CD4-positive, alpha-beta T cell (primary cell): ENCODE data around the gene RBBP6. TPM values are rescaled to one million over a fixed set of nuclear protein-coding genes. Genes with fewer than 3 reads are reported as not detected.
A peak's percentile ranks its signal among the peaks of the same experiment; 100 is the strongest.

Experiments
- ATAC-seq: fragments of 200-7000 bp; cut with Tn5 transposase; one replicate; pipeline ENCODE4 v1.10.0; 2022; ENCODE audit warnings: mild to moderate bottlenecking; ENCODE audit not compliant: poor library complexity
- CTCF ChIA-PET: fragments of 350-600 bp; sonication (Branson Sonifier 250); formaldehyde crosslinking; loops from one replicate; lab custom pipeline; 2021; ENCODE audit warnings: antibody characterized with exemption, inconsistent platforms; lab: Charles Lee
- POLR2A ChIA-PET: fragments of 350-600 bp; sonication (Branson Sonifier 250); formaldehyde crosslinking; loops from one replicate; lab custom pipeline; 2021; ENCODE audit warnings: antibody characterized with exemption, inconsistent platforms; lab: Charles Lee
- DNase-seq, 14 experiments: peaks; one replicate each; pipeline ENCODE4 v3.0.0-alpha.2; 2013 to 2020; ENCODE audit warnings: mixed read lengths in 2 of 14
- H3K27ac ChIP-seq, 2 donors: one replicate each; pipeline versions ENCODE4 v1.5.1 to v1.7.0; 2013; ENCODE audit warnings: low read length in 2 of 2, low read depth in 1 of 2, mild to moderate bottlenecking in 1 of 2
- H3K27me3 ChIP-seq, 2 experiments: 1 replicate in 1 of 2; 2 replicates in 1 of 2; pipeline versions ENCODE4 v1.6.1 to v1.7.0; 2013; ENCODE audit warnings: low read length in 2 of 2, control low read depth in 1 of 2, mild to moderate bottlenecking in 1 of 2, moderate library complexity in 1 of 2; ENCODE audit not compliant: insufficient read depth in 2 of 2, control insufficient read depth in 1 of 2
- H3K36me3 ChIP-seq: one replicate; pipeline ENCODE4 v1.6.1; 2013; ENCODE audit warnings: low read length, control low read depth; ENCODE audit not compliant: insufficient read depth
- H3K4me1 ChIP-seq: one replicate; pipeline ENCODE4 v1.6.1; 2013; ENCODE audit warnings: low read length, control low read depth; ENCODE audit not compliant: insufficient read depth
- H3K4me3 ChIP-seq: one replicate; pipeline ENCODE4 v1.5.1; 2013; ENCODE audit warnings: mild to moderate bottlenecking, low read length, moderate library complexity
- H3K9me3 ChIP-seq, 2 experiments: 1 replicate in 1 of 2; 2 replicates in 1 of 2; pipeline versions ENCODE4 v1.6.1 to v1.7.0; 2013; ENCODE audit warnings: low read length in 2 of 2, mild to moderate bottlenecking in 2 of 2, control low read depth in 1 of 2, moderate library complexity in 1 of 2; ENCODE audit not compliant: control insufficient read depth in 1 of 2, insufficient read depth in 1 of 2
- H3K27ac Mint-ChIP-seq: one replicate; pipeline ENCODE4 v1.8.0; 2020; ENCODE audit warnings: mixed read lengths
- H3K27me3 Mint-ChIP-seq: one replicate; pipeline ENCODE4 v1.8.0; 2021; ENCODE audit warnings: mixed read lengths
- H3K36me3 Mint-ChIP-seq: one replicate; pipeline ENCODE4 v1.8.0; 2021; ENCODE audit warnings: low read depth, mixed read lengths
- H3K4me1 Mint-ChIP-seq: one replicate; pipeline ENCODE4 v1.8.0; 2021; ENCODE audit warnings: low read depth, mixed read lengths
- H3K4me3 Mint-ChIP-seq: one replicate; pipeline ENCODE4 v1.8.0; 2020; ENCODE audit warnings: mild to moderate bottlenecking, mixed read lengths
- H3K9me3 Mint-ChIP-seq: one replicate; pipeline ENCODE4 v1.8.0; 2020; ENCODE audit warnings: mixed read lengths
- intact Hi-C, 2 experiments: fragments of 100-400 bp; cut with DNase I in 1 of 2; cut with micrococcal nuclease in 1 of 2; formaldehyde crosslinking; loops; one replicate each; pipeline versions ENCODE4 v1.15.1 to v1.9.0; 2023 to 2025; cut with DNase I, micrococcal nuclease
- total RNA-seq, 174 experiments: library from RNA in 2 of 174; stranded (reverse) in 2 of 174; gene quantifications; one replicate each; pipeline ENCODE4 v1.2.3 and lab custom pipeline; 2021 to 2026
- TF ChIP-seq, protein P1 (sequence below): fragments of 200-600 bp; IDR thresholded peaks from one replicate; pipeline ENCODE4 v1.8.0; 2022; ENCODE audit warnings: antibody characterized with exemption, mild to moderate bottlenecking

The RBBP6 gene
- total RNA-seq, 2 experiments from 2014 or later = 178 TPM

DNA sequence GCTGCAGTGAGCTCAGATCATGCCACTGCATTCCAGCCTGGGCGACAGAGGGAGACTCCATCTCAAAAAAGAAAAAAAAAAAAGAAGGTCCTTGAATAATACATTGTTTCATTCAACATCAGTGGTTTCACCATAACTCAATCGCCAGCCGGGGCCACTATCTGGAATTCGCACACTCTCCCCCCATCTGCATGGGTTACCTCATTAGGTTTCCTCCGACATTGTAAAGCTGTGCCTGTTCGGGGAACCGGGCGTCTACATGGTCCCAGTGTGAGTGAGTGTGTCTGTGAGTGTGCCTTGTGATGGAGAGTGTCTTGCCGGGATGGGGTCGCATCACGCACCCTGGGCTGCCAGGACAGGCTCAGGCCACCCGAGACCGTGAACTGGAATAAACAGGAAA, 16.6 kb upstream of the RBBP6 start:
- no peak for ATAC-seq

DNA sequence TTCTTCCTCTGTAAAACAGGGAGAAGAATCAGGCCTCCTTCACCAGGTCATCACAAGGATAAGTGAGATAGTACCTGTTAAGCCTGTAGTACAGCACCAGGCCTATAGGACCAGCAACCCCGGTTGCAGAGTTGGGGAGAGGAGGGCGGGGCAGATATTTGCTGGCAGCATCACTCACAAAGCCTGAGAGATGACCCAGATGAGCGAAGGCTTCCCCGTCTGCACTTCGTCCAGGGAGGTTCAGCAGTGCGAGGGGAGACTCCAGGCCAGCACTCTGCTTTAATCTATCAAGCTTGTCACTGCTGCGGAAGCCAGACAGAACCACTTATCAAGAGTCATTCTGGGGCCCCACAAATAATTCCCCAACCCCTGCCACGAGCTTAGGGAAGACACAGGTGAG, 15.8 kb upstream of the RBBP6 start:
- ChIA-PET POLR2A (no interaction called here), CTCF (interaction anchor here (0.9 kb wide), 1 partner anchor 183 kb away, joined by 3 read pairs; no protein-coding TSS in a partner anchor)
- no peaks in the 10 kb centered on the region for H3K36me3 ChIP-seq
- H3K4me1 Mint-ChIP-seq = no peaks in the 10 kb centered on the region
- intact Hi-C loops = no loop called here
- no peak overlapping the region for H3K27ac Mint-ChIP-seq
- H3K9me3 ChIP-seq = no peaks in the 10 kb centered on the region
- TF ChIP-seq, protein P1, sequence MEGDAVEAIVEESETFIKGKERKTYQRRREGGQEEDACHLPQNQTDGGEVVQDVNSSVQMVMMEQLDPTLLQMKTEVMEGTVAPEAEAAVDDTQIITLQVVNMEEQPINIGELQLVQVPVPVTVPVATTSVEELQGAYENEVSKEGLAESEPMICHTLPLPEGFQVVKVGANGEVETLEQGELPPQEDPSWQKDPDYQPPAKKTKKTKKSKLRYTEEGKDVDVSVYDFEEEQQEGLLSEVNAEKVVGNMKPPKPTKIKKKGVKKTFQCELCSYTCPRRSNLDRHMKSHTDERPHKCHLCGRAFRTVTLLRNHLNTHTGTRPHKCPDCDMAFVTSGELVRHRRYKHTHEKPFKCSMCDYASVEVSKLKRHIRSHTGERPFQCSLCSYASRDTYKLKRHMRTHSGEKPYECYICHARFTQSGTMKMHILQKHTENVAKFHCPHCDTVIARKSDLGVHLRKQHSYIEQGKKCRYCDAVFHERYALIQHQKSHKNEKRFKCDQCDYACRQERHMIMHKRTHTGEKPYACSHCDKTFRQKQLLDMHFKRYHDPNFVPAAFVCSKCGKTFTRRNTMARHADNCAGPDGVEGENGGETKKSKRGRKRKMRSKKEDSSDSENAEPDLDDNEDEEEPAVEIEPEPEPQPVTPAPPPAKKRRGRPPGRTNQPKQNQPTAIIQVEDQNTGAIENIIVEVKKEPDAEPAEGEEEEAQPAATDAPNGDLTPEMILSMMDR = no peak
- no peaks in the 10 kb centered on the region for H3K9me3 Mint-ChIP-seq
- ATAC-seq (no peak), DNase-seq (no peak)
- H3K4me1 ChIP-seq = no peaks in the 10 kb centered on the region
- no peaks in the 10 kb centered on the region for H3K27me3 ChIP-seq
- H3K27me3 Mint-ChIP-seq = no peaks in the 10 kb centered on the region
- no peak overlapping the region for H3K27ac ChIP-seq
- no peak overlapping the region for H3K4me3 ChIP-seq
- no peaks in the 10 kb centered on the region for H3K36me3 Mint-ChIP-seq
- no peak overlapping the region for H3K4me3 Mint-ChIP-seq

More for the DNA sequence above, 16.6 kb upstream of the RBBP6 start:
- H3K27me3 ChIP-seq = no peaks in the 10 kb centered on the region
- POLR2A ChIA-PET = no interaction called here
- no peak overlapping the region for H3K27ac ChIP-seq
- H3K9me3 Mint-ChIP-seq = no peaks in the 10 kb centered on the region
- intact Hi-C loops = no loop called here
- H3K27me3 Mint-ChIP-seq = no peaks in the 10 kb centered on the region
- TF ChIP-seq, protein P1 = no peak
- no peak overlapping the region for H3K4me3 ChIP-seq
- no peak overlapping the region for H3K27ac Mint-ChIP-seq
- no peaks in the 10 kb centered on the region for H3K4me1 Mint-ChIP-seq
- no peaks in the 10 kb centered on the region for H3K36me3 Mint-ChIP-seq
- no peaks in the 10 kb centered on the region for H3K4me1 ChIP-seq
- no peaks in the 10 kb centered on the region for H3K36me3 ChIP-seq
- no peak overlapping the region for H3K4me3 Mint-ChIP-seq
- H3K9me3 ChIP-seq = no peaks in the 10 kb centered on the region
- DNase-seq = no peak
- CTCF ChIA-PET = interaction anchor here (0.7 kb wide), 1 partner anchor 166 kb away, joined by 3 read pairs; no protein-coding TSS in a partner anchor

DNA sequence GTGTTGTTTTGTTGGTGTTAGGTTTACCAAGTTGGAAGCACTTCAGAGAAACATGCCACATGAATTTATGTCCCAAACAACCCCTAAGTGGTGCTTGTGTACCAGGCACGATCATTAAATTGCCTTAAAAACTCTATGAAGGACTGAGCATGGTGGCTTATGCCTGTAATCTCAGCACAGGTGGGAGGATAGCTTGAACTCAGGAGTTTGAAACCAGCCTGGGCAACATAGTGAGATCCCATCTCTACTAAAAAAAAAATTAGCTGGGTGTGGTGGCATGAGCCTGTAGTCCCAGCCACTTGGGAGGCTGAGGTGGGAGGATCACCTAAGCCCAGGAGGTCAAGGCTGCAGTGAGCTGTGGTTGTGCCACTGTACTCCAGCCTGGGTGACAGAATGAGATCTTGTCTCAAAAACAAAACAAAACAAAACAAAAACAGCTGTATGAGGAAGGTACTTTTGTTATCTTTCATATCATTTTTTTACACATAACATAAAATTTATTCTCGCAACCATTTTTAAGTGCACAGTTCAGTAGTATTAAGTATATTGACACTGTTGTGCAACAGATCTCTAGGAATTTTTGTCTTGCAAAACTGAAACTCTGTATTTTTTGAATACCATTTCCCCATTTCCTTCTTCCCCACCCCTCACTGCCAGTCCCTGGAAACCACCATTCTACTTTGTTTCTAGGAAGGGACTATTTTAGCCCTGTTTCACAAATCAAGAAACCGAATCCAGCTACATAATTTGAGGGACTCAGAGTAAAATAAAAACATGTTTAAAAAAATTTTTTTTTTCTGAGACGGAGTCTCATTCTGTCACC, 14.3 kb upstream of the RBBP6 start:
- ATAC-seq (no peak), DNase-seq (peak in 2 of 14 experiments; percentile 32 to 40)
- H3K27ac ChIP-seq = no peak overlapping the region
- no peak overlapping the region for H3K4me3 Mint-ChIP-seq
- CTCF ChIA-PET = interaction anchor here (1.7 kb wide), 1 partner anchor 8 kb away, joined by 4 read pairs; no protein-coding TSS in a partner anchor
- no peaks in the 10 kb centered on the region for H3K9me3 Mint-ChIP-seq
- H3K27ac Mint-ChIP-seq = no peak overlapping the region
- no peaks in the 10 kb centered on the region for H3K4me1 ChIP-seq
- intact Hi-C loops = no loop called here
- H3K4me1 Mint-ChIP-seq = no peaks in the 10 kb centered on the region
- H3K36me3 ChIP-seq = no peaks in the 10 kb centered on the region
- TF ChIP-seq, protein P1 = no peak
- POLR2A ChIA-PET = no interaction called here
- no peaks in the 10 kb centered on the region for H3K27me3 Mint-ChIP-seq
- H3K4me3 ChIP-seq = no peak overlapping the region
- no peaks in the 10 kb centered on the region for H3K36me3 Mint-ChIP-seq
- no peaks in the 10 kb centered on the region for H3K9me3 ChIP-seq
- H3K27me3 ChIP-seq = peaks cover 0 to 4% of the 10 kb centered on the region in 2 experiments
